GM12801 (cell line): ENCODE measurements around the gene HOXD8.

Experiments
- CTCF ChIP-seq: IDR thresholded peaks from one replicate; pipeline ENCODE4 v1.5.1; 2011; ENCODE audit warnings: control low read depth; ENCODE audit not compliant: insufficient read length; ENCODE audit errors: extremely low read depth

Gene HOXD8

GRCh38 chr2:176178757-176179295 is 49.3 kb downstream of the HOXD8 start:
- TF ChIP-seq CTCF: no peak

DNA sequence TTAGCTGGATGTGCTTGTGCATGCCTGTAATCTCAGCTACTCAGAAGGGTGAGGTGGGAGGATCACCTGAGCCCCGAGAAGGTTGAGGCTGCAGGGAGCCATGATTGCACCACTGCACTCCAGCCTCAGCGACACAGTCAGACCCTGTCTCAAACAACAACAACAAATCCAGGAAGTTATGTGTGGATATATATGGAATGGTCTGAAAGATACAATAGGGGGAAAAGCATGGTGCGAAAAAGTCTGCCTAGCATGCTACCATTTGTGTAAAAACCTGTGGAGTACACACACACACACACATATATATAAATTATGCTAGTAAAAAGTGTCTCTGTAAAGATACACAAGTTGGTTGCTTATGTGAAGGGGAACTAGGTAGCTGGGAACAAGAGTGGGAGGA is 52.0 kb downstream of the HOXD8 start:
- no peak for TF ChIP-seq CTCF
